ENCODE data around the gene PNMA8B. TPM values are rescaled to one million over a fixed set of nuclear protein-coding genes. Genes with fewer than 3 reads are reported as not detected.

Gene PNMA8B
- total and polyA plus RNA-seq, 2 donors (not counting 3 experiments of a cell fraction or from before 2014, with no cell fraction given) = 0.11 TPM; not detected in 1

- TF ChIP-seq JUN (IDR thresholded peaks at IDR 0.05; ENCODE audit: borderline replicate concordance, insufficient read depth, insufficient read length, low read depth) = no peak
- TF ChIP-seq GATA2 (IDR thresholded peaks at IDR 0.05; ENCODE audit: insufficient read depth, insufficient read length, low read depth, low read length) = no peak
- dilution Hi-C loops (cut with MboI; ENCODE audit: extremely low pct_ligation_motif_present, low sequenced_read_pairs) = no loop called here
- CTCF ChIA-PET = no interaction called here
These were observed 38.0 kb upstream of the PNMA8B start for GRCh38 chr19:46533621-46534081.

DNA sequence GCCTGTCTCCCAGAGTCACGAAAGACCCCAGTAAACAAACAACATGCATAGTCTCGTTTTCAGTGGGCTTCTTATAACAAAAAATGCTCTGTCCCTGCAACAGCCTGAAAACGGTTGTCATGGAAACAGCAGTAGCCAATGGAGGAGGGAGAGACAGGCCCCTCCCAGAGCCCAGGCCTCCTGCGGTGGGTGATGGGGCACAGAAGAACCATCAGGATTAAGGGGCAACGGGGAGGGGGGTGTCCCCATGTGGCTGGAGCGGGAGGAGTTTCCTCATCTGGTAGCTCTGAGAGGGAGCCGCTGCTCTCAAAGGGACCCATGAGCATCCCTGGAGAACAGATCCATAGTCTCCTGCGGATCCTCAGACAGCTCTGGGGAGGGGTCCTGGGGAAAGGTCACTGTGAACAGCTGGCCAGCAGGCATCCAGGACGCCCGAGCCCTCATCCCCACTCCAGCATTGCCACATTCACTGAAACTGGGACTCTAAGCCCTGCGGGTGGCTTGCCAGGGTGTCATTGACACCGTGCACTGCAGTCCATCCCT lies 37.5 kb upstream of the PNMA8B start:
- BruUV-seq (replicated peaks) = no TSS peak
- CTCF ChIA-PET = no interaction called here

More at GRCh38 chr19:46533621-46534081, 38.0 kb upstream of the PNMA8B start:
- no peak overlapping the region for H3K4me2 ChIP-seq (ENCODE audit: insufficient read depth, low read length)
- no peak overlapping the region for H3K9ac ChIP-seq (replicated peaks; ENCODE audit: extremely low read depth, insufficient read depth, low read length)
- H3K79me2 ChIP-seq (ENCODE audit: control insufficient read depth, insufficient read depth, low read length) = no peaks in the 10 kb centered on the region
- intact Hi-C loops (cut with micrococcal nuclease) = no loop called here
- no peak overlapping the region for H2AFZ ChIP-seq (ENCODE audit: low read depth, low read length)
- H4K20me1 ChIP-seq (replicated peaks; ENCODE audit: control insufficient read depth, extremely low read depth, insufficient read depth, low read length) = no peaks in the 10 kb centered on the region
- H3K4me3 ChIP-seq (replicated peaks in 1 of 3; ENCODE audit: insufficient read depth in 1 of 3, low read depth in 1 of 3, low read length in 3 of 3) = no peak overlapping the region
- no peaks in the 10 kb centered on the region for H3K36me3 ChIP-seq (ENCODE audit: control insufficient read depth in 2 of 2, extremely low read depth in 1 of 2, insufficient read depth in 2 of 2, low read length in 2 of 2)
- no peak for DNase-seq (ENCODE audit: low read depth, low spot score)
- no peaks in the 10 kb centered on the region for H3K4me1 ChIP-seq (ENCODE audit: control insufficient read depth, extremely low read depth, insufficient read depth, low read length)
- no peak for FAIRE-seq
- peaks cover 0 to 1% of the 10 kb centered on the region in 2 experiments for H3K27me3 ChIP-seq (ENCODE audit: control insufficient read depth in 2 of 2, insufficient read depth in 2 of 2, low read length in 2 of 2)
- no peaks in the 10 kb centered on the region for H3K9me1 ChIP-seq (replicated peaks; ENCODE audit: control insufficient read depth, extremely low read depth, insufficient read depth, low read length)
- POLR2A ChIA-PET = no interaction called here
- BruUV-seq (replicated peaks) = no TSS peak
- H3K27ac ChIP-seq (ENCODE audit: insufficient read depth, low read depth, low read length) = no peak overlapping the region
- no peaks in the 10 kb centered on the region for H3K9me3 ChIP-seq (replicated peaks; ENCODE audit: control insufficient read depth, insufficient read depth, low read length)

More for the DNA sequence above, 37.5 kb upstream of the PNMA8B start:
- DNase-seq (ENCODE audit: low read depth, low spot score) (no peak), FAIRE-seq (no peak)
- Histone ChIP-seq H3K4me1 (ENCODE audit: control insufficient read depth, extremely low read depth, insufficient read depth, low read length) (no peaks in the 10 kb centered on the region), H3K36me3 (ENCODE audit: control insufficient read depth in 2 of 2, extremely low read depth in 1 of 2, insufficient read depth in 2 of 2, low read length in 2 of 2) (no peaks in the 10 kb centered on the region), H3K9me1 (replicated peaks; ENCODE audit: control insufficient read depth, extremely low read depth, insufficient read depth, low read length) (no peaks in the 10 kb centered on the region), H3K27me3 (ENCODE audit: control insufficient read depth in 2 of 2, insufficient read depth in 2 of 2, low read length in 2 of 2) (peaks cover 0 to 1% of the 10 kb centered on the region in 2 experiments), H3K79me2 (ENCODE audit: control insufficient read depth, insufficient read depth, low read length) (no peaks in the 10 kb centered on the region), H3K27ac (ENCODE audit: insufficient read depth, low read depth, low read length) (no peak overlapping the region), H3K4me2 (ENCODE audit: insufficient read depth, low read length) (no peak overlapping the region), H3K4me3 (replicated peaks in 1 of 3; ENCODE audit: insufficient read depth in 1 of 3, low read depth in 1 of 3, low read length in 3 of 3) (no peak overlapping the region), H2AFZ (ENCODE audit: low read depth, low read length) (no peak overlapping the region), H3K9ac (replicated peaks; ENCODE audit: extremely low read depth, insufficient read depth, low read length) (no peak overlapping the region), H4K20me1 (replicated peaks; ENCODE audit: control insufficient read depth, extremely low read depth, insufficient read depth, low read length) (no peaks in the 10 kb centered on the region), H3K9me3 (replicated peaks; ENCODE audit: control insufficient read depth, insufficient read depth, low read length) (no peaks in the 10 kb centered on the region)
- dilution Hi-C loops (cut with MboI; ENCODE audit: extremely low pct_ligation_motif_present, low sequenced_read_pairs) (no loop called here), intact Hi-C loops (cut with micrococcal nuclease) (no loop called here)
- TF ChIP-seq POLR2AphosphoS5 (IDR thresholded peaks at IDR 0.05; ENCODE audit: insufficient read depth, low read depth, low read length) (no peak), GATA2 (IDR thresholded peaks at IDR 0.05; ENCODE audit: insufficient read depth, insufficient read length, low read depth, low read length) (no peak), JUN (IDR thresholded peaks at IDR 0.05; ENCODE audit: borderline replicate concordance, insufficient read depth, insufficient read length, low read depth) (no peak), POLR2A (IDR thresholded peaks at IDR 0.05; ENCODE audit: low read depth, low read length) (no peak), EZH2 (IDR thresholded peaks at IDR 0.05; ENCODE audit: borderline replicate concordance, low read depth, low read length, severe bottlenecking) (no peak), MYC (IDR thresholded peaks at IDR 0.05; ENCODE audit: low read depth, low read length) (no peak), FOS (IDR thresholded peaks at IDR 0.05; ENCODE audit: borderline replicate concordance, insufficient read depth, low read length) (no peak)
- TF ChIP-seq, protein P1, sequence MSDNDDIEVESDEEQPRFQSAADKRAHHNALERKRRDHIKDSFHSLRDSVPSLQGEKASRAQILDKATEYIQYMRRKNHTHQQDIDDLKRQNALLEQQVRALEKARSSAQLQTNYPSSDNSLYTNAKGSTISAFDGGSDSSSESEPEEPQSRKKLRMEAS (IDR thresholded peaks at IDR 0.05; ENCODE audit: insufficient read depth, insufficient read length) = no peak
- TF ChIP-seq, protein P2, sequence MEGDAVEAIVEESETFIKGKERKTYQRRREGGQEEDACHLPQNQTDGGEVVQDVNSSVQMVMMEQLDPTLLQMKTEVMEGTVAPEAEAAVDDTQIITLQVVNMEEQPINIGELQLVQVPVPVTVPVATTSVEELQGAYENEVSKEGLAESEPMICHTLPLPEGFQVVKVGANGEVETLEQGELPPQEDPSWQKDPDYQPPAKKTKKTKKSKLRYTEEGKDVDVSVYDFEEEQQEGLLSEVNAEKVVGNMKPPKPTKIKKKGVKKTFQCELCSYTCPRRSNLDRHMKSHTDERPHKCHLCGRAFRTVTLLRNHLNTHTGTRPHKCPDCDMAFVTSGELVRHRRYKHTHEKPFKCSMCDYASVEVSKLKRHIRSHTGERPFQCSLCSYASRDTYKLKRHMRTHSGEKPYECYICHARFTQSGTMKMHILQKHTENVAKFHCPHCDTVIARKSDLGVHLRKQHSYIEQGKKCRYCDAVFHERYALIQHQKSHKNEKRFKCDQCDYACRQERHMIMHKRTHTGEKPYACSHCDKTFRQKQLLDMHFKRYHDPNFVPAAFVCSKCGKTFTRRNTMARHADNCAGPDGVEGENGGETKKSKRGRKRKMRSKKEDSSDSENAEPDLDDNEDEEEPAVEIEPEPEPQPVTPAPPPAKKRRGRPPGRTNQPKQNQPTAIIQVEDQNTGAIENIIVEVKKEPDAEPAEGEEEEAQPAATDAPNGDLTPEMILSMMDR (IDR thresholded peaks at IDR 0.05; ENCODE audit: extremely low read depth in 1 of 2, insufficient read depth in 1 of 2, low read depth in 1 of 2, low read length in 2 of 2) = no peak
- POLR2A ChIA-PET = no interaction called here

Data from endothelial cell of umbilical vein (primary cell).